Astrocyte of the cerebellum (primary cell): ENCODE measurements around the gene MAGI1.

Experiments used
- DNase-seq: peaks from one replicate; pipeline ENCODE4 v3.0.0-alpha.2; 2011; ENCODE audit warnings: low read depth
- H3K4me3 ChIP-seq: 2 replicates; pipeline ENCODE4 v1.5.1; 2011; ENCODE audit warnings: mild to moderate bottlenecking, low read depth, low read length, moderate library complexity
- in situ Hi-C: cut with HindIII; loops from 2 replicates; pipeline ENCODE4 v1.10.0; 2017; ENCODE audit warnings: low sequenced_read_pairs
- TF ChIP-seq, protein P1 (sequence below): IDR thresholded peaks from 2 replicates; pipeline ENCODE4 v1.5.1; 2012; ENCODE audit warnings: low read length, low read depth, moderate library complexity, mild to moderate bottlenecking; ENCODE audit errors: missing control alignments

The MAGI1 gene

DNA sequence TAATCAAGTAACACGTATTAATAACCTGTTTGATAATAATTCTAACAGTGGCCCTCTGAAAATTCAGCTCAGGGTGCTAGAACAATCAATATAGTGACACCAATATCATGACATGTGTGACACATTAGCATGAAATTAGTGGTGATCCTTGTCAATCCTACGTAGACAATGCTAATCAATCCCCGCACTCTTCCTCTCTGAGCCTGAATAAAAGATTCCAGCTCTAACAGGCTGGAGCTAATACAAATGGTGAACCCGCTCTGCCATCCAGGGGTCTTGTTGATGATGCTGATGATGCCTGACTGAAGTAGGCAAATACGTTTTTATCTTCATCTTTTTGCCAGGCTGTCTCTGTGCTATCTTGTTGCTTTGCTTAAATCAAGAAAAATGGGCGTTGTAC is 462.5 kb downstream of the MAGI1 start:
- TF ChIP-seq, protein P1, sequence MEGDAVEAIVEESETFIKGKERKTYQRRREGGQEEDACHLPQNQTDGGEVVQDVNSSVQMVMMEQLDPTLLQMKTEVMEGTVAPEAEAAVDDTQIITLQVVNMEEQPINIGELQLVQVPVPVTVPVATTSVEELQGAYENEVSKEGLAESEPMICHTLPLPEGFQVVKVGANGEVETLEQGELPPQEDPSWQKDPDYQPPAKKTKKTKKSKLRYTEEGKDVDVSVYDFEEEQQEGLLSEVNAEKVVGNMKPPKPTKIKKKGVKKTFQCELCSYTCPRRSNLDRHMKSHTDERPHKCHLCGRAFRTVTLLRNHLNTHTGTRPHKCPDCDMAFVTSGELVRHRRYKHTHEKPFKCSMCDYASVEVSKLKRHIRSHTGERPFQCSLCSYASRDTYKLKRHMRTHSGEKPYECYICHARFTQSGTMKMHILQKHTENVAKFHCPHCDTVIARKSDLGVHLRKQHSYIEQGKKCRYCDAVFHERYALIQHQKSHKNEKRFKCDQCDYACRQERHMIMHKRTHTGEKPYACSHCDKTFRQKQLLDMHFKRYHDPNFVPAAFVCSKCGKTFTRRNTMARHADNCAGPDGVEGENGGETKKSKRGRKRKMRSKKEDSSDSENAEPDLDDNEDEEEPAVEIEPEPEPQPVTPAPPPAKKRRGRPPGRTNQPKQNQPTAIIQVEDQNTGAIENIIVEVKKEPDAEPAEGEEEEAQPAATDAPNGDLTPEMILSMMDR, result no peak
- in situ Hi-C loops, result no loop called here
- no peak overlapping the region for H3K4me3 ChIP-seq
- DNase-seq, result no peak

DNA sequence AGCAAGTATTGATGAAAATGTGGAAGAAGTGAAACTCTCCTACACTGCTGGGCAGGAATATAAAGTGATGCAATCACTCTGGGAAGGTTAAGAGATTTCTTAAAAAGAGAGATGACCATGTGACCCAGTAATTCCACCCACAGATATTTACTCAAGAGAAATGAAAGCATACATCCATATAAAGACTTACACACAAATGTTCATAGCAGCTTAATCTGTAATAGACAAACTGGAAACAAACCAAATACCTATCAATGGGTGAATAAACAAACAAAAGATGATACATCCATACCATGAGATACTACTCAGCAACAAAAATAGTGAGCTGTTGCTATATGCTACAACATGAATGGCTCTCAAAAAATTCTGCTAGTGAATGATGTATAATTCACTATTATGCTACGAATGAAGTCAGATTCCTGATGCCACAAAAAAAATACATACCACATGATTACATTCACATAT is 463.3 kb downstream of the MAGI1 start:
- H3K4me3 ChIP-seq, result no peak overlapping the region
- TF ChIP-seq, protein P1, result no peak
- in situ Hi-C loops, result no loop called here
- no peak for DNase-seq

DNA sequence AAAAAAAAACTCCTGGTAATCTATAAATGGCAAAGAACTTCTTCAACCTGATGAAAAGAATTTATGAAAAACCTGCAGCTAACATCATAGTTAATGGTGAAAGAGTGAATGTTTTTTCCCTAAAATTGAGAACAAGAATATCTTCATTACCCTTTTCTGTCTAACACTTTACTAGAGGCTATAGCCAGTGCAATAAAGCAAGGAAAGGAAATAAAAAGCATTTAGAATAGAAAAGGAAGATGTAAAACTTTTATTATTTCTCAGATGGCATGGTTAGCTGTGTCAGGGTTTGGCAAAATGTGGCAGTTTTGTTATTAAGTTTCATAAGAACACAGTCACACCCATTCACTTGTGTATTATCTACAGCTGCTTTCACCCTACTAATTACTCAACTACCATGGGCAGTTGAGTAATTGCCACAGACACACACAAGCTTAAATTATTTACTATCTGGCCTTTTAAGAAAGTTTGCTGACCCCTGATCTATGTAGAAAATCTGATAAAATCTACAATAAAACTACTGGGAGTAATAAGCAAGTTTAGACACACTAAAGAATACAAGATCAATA is 465.1 kb downstream of the MAGI1 start:
- no peak for DNase-seq
- H3K4me3 ChIP-seq, result no peak overlapping the region
- in situ Hi-C loops, result no loop called here
- TF ChIP-seq, protein P1, result no peak

DNA sequence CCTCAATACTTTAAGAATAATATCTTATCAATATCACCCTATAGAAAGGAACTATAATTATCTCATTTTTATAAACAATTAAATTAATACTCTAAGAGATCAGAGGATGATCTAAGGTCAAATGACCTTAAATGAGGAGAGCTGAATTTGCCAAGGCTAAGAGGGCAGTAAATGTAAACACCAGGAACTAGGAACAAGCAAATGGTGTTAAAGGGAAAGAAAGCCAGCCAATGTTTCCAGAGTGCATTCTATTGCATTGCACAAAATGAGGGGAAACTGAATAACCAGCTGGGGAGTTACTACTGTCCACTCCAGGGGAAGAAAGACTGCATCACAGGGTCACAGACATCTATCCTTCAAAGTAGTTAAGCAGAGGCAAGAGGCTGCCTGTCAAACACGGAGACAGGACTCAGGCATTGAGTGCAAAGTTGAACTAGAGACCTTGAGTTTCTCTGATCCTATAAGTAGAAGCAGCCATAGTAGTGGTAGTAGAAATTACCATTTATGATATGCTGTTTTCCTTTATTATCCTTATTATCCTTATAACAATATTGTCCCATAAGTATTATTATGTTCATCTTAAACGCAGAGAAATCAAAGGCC is 466.4 kb downstream of the MAGI1 start:
- TF ChIP-seq, protein P1, result no peak
- in situ Hi-C loops, result no loop called here
- no peak for DNase-seq
- no peak overlapping the region for H3K4me3 ChIP-seq

DNA sequence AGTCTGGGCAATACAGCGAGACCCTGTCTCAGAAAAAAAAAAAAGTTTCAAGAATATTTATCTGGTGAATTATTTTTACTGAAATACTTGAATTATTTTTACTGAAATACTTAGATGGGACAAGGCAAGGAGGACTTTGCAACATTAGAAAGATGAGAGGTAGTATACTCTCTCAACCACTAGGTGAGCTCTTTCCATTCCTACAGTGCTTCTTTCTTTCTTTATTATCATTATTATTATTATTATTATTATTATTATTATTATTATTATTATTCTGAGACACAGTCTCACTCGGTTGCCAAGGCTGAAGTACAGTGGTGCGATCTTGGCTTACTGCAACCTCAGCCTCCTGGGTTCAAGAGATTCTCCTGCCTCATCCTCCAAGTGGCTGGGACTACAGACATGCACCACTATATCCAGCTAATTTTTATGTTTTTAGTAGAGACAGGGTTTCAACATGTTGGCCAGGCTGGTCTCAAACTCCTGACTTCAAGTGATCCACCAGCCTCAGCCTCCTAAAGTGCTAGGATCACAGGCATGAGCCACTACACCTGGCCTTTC is 468.8 kb downstream of the MAGI1 start:
- in situ Hi-C loops, result no loop called here
- no peak for DNase-seq
- TF ChIP-seq, protein P1, result no peak
- H3K4me3 ChIP-seq, result no peak overlapping the region

DNA sequence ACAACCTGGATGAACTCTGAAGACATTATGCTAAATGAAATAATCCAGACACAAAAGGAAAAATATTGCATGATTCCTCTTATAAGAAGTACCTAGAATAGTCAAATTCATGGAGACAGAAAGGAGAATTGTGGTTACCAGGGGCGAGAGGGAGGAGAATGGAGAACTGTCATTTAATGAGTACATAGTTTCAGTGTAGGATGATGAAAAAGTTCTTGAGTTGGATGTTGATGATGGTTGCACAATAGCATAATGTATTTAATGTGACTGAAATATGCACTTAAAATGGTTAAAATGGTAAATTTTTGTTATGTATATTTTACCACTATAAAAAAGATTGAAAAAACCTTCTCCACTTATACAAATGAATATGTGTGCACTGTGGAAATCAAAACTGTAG is 469.6 kb downstream of the MAGI1 start:
- no peak for DNase-seq
- TF ChIP-seq, protein P1, result no peak
- in situ Hi-C loops, result no loop called here
- H3K4me3 ChIP-seq, result no peak overlapping the region
